HG02763 (cell line): ENCODE results near the gene KRT33A.

Experiments used
- ATAC-seq: cut with Tn5 transposase; IDR thresholded peaks from one replicate; pipeline ENCODE4 v1.9.1; 2021; ENCODE audit warnings: mild to moderate bottlenecking, moderate library complexity; ENCODE audit not compliant: unreplicated experiment

The KRT33A gene

DNA sequence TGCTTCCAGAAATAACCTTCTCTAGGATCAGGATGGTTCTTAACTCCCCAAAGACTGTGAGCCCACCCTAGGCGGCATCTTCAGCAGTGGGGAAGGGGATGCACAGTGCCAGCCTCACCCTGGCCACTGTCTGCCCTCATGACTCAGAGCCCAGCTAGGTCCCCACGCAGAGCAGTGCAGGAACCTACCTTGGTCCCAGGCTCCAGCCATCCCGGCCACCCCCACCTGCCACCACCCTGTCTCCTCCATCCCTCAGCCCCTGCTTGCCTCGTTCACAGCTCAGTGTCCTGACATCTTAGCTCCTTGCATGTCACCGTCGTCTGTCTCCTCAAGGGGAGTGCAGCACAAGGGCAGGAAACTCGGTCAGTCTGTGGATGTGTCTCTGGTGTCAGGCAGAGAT lies 19.0 kb downstream of the KRT33A start:
- no peak for ATAC-seq

DNA sequence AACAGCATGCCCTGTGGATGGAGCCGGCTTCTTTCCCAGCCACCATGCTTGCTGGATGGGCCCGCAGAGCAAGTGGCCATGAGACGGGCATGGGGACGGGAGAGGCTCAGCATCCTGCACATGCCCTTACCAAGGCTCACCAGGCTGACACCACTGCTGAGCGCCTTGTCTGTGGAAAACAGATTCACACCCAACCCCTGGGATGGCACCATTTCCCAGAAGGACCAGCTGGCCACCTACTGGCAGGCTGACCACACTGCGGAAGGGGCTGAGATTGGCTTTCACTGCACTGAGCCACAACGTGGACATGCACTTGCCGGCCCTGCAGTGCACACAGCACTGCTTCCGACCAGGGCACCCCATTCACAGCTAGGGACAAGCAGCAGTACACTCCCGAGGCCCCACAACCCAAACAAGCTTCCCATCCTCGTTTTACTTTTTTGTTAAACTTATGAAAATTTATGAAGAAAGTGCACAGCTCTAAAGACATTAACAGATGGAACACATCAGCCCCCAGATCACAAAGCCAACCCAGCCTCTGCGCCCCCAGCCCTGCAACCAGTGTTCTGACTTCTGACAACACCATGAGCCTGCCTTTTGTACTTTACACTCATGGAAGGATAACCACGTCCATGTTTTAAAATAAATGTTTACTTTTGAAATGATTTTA lies 21.2 kb downstream of the KRT33A start:
- no peak for ATAC-seq

DNA sequence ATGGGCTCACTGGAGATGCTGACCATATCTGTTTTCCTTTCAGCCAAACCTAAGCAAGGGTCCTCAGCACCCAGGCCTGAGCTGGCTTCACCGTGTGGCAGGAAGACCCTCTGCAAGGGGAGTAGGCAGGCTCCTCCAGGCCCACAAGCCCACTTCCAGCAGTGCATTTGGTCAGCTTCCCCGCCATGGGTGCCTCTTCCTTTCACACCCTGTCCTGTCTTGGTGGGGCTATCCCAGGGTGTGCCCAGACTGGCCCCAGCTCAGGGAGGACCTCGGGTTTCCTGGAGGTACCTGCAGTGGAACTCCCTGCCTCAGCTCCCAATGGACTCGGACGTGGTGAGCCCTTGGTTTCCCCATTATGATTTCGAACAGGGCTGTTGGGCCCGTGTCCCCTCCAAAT lies 22.4 kb downstream of the KRT33A start:
- no peak for ATAC-seq

DNA sequence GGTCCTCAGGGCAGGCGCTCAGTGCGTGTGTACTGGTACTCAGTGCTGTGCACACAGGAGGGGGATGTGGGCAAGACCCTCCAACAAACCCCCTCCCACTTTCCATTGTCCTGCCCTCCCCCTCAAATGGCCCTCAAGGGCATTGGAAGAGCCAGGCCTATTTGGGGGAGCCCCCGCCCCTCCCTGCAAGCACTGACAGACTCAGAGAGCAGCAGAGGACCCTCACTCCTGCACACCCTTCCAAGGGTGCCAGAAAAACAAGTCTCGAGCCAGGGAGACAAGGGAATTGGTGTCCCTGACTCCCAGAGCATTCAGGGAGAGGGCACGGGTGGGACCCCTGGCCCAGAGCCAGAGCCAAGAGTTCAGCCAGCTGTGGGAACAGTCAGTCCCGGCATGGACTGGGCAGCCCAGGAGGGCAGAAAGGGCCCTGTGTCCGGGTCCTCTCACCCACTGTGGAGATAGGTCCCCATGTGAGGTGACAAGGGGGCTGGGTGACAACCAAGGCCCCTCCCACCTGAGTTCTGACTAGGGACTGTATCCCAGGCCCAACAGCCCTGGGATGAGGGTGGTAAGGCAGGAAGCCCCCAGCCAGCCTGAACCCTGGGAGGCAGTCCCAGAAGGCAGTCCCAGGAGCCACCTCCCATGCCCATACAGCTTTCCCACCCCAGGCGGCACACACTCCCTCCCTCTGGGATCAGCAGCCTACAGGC lies 23.1 kb downstream of the KRT33A start:
- no peak for ATAC-seq

DNA sequence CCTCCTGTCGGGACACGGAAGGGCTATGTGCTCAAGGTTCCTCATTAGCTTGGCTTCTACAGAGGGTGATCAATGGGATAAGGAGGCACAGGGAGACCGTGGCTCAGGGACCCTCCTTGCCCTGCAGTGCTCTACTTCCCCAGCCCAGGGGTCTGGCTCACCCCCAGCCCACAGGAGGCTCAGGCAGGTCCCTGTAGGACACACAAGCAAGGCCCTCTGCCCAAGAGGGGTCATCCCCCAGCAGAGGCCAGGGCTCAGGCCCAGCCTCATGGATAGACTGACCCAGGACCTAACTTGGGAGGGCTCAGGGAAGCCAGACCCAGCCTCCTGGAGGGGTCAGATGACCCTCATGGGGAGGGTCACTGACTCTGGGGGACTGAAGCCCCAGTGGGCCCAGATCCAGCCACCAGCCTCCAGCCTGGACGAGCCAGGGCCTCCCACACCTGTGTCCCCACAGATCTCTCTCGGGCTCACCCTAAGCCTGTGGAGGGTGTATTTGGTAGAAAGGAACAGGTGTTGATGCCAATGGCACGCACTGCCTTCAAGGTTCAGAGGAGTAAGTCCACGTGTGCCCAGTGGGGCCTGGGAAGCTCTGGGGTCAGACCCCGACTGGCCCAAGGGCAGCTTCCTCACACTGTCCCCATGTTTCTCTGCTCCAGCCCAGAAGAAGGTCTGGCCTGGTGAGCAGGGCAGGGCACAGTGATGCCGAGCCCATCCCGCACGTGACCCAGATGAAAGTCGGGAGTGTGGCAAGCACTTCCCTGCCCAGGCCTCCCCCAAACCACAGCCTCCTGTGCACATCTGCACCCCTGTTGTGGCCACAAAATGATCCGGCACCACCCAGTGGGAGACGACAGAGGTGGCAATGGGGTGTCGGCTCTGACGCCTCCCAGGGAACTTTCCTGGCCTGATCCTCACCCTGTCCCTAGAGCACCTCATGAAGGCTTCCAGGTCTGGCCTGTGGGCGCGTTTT lies 24.2 kb downstream of the KRT33A start:
- ATAC-seq: no peak

DNA sequence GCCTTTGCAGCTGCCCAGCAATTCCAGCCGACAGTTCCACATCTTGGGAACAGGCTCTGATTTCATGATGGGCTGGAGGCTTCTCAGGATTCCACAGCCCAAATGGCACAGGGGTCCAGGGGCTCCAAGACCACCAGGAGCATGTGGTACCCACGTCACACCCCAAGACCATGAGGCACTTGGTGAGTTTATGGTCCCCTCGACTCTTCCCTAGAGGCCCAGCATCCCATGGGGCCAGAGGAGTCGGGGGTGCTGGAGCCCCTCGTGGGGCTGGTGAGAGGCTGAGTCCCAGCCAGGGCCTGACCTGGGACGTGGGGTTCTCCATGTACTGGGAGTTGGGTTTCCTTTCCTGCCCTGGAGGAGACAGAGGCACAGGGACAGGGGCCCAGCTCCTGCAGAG lies 25.0 kb downstream of the KRT33A start:
- no peak for ATAC-seq

DNA sequence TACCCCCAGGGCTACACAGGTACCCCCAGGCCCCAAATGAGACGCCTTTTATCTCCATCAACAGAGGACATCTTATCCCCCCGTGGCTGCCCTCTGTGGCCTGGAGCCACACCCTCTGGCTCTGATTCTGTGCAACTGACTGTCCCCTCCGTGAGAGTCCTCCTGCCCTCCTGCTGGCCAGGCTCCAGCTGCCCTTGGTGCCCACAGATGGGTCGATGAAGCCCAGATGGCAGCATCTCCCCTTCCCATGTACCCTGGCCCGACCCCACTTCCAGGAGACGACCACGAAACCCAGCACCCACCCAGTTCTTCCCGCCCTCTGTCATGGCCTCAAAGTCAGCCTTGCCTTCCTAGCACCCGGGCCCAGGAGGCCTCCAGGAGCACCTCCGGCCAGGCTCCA lies 25.5 kb downstream of the KRT33A start:
- no peak for ATAC-seq

DNA sequence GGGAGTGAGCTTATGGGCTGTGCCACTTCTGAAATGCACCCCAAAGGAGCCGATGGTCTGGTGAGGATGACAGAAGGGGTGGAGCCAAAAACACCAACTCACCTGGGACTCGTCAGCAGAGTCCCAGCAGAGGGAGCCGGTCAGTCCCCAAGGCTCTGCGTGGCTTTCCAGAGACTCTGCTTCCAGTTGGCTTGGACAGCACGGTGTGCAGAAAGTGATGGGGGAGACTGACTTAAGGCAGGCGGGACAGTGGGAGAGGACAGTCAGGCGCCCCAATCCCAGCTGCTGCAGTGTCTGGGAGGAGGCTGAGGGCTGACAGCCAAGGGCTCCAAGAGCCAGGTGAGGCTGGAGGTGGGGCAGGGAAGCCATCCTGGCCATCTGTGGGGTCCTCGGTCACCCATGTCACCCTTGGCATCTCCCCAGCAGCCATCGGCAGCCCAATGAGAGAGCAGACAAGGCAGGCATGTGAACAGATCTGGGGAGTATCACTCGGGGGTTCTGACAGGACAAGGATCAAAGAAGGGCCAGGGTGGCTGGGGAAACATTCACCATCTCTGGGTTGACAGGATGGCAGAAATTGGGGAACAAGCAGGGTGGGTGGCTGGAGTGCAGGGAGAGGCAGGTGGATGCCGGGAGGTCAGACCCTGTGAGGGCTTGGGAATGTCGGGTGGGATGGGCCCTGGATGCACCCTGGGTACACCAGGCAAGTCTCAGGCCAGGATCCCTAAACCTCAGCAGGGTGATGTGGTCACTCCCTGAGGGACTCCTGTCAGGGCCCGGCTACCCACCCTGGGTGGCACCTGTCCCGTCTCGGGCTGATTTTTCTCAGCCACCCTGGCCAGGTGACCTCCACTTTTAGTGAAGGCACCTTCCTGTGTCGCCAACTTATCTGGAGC lies 26.2 kb downstream of the KRT33A start:
- no peak for ATAC-seq

DNA sequence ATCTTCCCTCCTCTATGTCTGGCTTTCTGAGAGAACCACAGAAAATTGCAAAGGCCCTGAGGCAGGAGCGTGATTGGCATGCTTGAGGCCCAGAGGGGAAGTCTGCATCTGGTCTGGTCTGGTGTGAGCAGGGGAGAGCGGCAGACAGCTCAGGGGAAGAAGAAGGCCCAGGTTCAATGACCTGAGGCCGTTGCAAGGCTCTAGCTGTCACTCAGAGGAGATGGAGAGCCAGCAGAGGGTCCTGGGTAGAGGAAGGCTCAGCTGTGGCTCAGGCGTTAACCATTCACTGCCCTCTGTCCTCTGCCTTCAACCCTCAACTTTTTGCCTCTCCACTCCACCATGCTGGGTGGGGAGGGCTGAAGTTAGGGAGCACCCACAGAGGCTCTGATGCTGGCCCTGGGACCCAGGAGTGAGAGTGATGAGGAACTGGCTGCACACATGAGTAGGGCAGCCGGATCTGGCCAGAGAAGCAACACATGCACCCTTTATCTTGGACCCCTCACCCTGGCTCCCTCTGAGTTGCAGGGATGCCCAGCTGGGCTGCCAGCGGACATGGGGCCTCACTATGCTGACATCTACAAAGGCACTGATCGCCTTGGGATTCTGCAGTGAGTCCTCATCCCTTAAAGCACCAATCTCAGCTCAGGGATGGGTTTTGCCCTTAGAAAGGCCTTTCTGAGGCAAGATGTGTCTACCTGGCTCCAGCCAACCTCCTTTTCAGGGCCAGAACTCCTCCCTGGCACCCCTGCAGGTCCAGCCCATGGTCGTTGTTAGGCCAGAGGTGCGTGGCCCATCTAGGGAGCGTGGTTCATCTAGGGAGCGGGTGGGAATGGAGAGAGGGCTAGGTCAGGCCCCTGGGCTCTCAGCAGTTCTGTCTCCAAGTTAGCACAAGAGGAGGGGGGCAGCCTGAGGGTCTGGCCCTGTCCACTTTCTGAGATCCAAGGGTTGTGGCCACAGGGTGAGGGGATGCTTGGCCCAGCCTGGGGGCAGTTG lies 27.4 kb downstream of the KRT33A start:
- no peak for ATAC-seq

DNA sequence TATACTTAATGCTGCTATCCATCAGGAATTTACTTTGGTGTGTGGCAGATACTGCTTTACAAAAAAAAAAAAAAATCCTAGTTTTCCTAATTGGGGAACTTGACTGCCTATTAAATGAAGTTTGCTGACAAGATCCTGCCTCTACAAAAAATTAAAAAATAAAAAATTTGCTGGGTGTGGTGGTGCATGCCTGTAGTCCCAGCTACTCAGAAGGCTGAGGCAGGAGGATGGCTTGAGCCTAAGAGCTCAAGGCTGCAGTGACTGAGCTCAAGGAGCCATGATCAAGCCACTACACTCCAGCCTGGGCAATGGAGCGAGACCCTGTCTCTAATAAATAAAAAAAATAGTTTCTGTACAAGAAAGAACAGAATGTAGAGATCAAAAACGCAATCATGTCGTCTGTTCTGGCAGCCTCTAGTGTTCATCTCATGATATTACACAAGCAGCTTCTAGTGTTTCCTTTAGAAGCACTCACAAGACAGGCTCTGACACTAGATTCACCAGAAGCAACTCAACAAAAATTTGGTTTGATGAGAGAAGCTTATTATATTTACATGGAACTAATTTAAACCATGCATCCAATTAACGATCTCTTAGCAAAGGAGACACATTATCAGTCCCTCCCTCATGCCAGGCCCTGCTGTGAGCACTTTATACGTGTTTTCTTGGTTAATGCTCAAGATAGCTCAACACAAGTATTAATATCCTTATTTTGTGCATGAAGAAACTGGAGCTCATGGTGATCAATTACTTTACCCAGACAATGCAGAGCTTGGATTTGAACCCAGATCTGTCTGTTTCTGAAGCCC lies 28.3 kb downstream of the KRT33A start:
- ATAC-seq: no peak

DNA sequence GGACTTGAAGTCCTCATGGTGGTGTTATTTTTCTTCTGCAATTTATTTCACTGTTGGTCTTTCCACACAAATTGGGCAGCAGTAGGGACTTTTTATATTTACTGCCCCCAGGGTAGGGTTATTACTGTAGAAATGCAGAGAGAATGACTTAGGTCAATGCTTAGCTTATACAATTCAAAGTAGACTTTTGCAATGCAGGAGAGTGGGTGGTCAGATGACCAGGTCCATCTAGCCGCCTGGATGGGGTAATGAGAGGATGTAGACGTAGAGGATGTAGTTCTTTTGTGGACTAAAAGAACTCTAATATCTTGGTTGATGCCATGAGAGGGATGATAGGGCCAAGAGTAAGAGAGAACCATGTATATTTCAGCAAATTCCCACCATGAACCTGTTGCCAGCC lies 32.4 kb downstream of the KRT33A start:
- ATAC-seq: no peak

DNA sequence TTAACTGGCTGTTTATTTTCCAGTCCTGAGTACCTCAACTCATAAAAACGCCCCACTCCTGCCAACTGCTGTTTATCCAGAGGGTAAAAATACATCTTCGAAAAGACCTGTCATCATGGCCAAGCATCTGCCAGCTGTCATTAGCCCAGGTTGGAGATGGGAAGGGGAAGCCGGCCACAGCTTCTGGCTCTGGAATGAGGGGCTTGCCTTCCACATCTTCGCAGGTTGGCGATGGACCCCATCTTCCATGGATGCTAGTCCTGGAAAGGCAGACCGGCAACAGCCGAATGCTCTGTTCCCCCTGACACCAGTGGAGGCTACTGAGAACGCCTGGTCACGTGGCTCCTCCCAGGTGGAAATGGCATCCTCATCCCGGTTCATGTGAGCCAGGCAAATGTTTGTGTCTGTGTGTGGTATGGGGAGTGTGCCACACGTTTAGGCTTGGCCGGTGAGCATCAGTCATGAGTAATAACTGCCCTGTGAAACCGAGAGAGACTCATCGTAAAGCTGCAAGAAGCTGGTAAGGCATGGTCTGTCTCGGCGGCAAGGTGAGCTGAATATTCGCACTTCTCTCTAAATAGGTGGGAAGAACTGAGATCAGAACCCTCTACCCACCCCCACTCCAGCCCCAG lies 34.7 kb downstream of the KRT33A start:
- ATAC-seq: no peak

DNA sequence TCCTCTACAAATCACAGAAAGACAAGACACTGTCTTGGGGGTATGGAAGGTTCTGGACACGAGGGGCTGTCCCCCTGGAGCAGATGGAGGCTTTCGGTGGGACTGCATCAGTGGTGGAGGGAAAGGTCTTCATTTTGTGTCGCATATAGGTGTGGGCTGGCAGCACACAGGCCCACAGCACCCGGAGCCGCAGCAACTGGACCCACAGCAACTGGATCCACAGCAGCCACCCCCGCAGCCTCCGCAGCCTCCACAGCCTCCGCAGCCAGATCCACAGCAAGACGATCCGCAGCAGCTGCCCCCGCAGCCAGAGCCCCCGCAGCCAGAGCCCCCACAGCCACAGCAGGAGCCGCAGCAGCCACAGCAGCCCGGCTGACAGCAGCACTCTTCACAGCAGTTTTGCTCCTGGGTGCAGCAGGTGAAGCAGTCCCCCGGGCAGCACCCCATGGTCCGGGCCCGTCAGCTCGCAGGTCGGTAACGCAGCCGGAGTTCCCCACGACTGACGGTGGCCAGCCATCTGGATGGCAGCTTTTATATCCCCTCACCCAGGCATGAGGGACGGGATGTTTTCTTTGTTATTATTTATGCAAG lies 35.3 kb downstream of the KRT33A start, which contains the start of gene KRTAP17-1:
Gene KRTAP17-1, minus strand, starts transcription at position 507 of the 591 bp plus-strand sequence. Its CDS starts 60 bp downstream, at position 447.
- no peak for ATAC-seq

DNA sequence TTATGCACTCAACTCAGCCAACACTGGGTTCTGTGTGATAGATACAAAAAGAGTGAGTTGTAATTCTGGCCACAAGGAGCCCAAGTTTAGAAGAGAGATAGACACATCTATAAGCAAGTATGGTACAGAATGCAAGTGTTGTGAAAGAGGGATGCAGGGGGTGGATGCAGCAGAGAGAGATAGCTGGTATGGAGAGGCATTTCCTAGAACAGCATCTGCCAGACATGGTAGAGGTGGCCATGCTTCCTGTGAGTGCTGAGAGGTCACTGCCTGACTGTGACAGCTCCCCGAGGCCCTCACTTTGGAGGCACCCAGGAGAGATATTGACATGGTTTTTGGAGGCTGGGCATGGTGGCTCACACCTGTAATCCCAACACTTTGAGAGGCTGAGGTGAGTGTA lies 39.5 kb downstream of the KRT33A start:
- ATAC-seq: no peak

DNA sequence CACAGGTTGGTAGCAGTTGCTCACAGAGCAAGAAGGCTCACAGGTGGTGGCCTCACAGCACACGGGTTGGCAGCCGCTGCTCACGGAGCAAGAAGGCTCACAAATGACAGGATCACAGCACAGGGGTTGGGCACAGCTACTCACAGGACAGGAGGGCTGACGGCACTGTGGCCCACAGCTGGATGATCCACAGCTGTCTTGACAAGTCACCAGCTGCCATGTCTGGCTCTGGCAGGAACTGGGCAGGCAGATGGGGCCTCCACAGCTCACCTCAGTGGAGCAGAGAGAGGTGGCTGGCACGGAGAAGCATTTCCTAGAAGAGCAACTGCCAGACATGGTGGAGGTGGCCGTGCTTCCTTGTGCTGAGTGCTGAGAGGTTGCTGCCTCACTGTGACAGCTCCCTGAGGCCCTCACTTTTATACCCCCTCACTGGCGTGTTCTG lies 41.7 kb downstream of the KRT33A start, which contains the start of gene KRTAP16-1:
Gene KRTAP16-1, minus strand, starts transcription at position 392 of the 442 bp plus-strand sequence. Its CDS starts 56 bp downstream, at position 336.
- ATAC-seq: no peak

DNA sequence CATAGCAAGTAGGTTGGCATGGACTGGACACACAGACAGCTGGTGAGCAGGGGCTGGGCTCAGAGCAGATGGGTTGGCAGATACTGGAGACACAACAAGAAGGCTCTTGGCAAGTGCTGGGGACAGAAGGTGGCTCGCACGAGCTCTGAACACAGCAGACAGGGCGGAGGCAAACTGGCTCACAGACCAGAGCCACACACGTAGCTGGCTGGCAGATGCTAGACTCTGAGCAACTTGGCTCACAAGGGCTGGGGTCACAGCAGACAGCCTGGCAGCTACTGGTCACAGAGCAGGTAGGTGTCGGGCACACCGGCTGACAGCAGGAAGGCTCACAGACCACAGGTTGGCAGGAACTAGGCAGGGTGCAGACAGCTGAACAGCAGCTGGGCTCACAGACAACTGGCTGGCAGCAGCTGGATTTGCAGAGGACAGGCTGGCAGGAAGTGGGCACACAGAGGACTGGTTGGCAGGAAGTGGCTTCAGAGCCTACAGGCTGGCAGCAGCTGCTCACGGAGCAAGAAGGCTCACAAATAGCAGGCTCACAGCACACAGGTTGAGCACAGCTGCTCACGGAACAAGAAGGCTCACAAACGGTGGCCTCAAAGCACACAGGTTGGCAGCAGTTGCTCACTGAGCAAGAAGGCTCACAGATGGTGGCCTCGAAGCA lies 42.2 kb downstream of the KRT33A start:
- ATAC-seq: no peak

DNA sequence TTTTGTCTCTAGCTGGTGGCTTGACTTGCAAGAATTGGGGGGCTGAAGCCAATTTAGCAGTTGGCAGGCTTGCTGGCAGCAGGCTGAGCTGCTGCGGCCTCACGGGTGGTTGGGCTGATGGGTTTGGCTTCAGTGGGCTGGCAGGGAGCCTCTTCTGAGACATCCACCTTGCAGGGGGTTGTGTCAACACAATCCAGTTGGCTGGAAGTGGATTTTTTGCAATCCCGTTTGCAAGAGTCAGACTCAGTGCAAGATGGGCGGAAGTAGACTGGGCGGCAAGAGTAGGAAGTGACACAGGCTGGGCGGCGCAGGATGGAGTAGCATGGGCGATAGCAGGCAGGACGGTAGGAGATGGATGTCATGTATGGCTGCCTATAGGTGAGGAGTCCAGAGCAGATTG lies 43.0 kb downstream of the KRT33A start:
- no peak for ATAC-seq
